MCF 10A (cell line): ENCODE measurements around the gene TMEM204. TPM values are rescaled to one million over a fixed set of nuclear protein-coding genes. Genes with fewer than 3 reads are reported as not detected.

ENCODE experiments used
- BruUV-seq: library from RNA; stranded (reverse); fragments of 400-500 nt; replicated peaks from 2 replicates; lab custom pipeline; 2021; lab: Mats Ljungman, UMichigan
- CTCF ChIA-PET: fragments of 300-600 bp; sonication (Branson Sonifier 250); formaldehyde crosslinking; extraction: SDS; loops from one replicate; lab custom pipeline; 2021; ENCODE audit warnings: antibody characterized with exemption, inconsistent platforms; lab: Yijun Ruan, JAX
- POLR2A ChIA-PET: fragments of 300-600, 350-650 bp; sonication (Branson Sonifier 250); formaldehyde crosslinking; extraction: SDS; loops from one replicate; lab custom pipeline; 2020; ENCODE audit warnings: antibody characterized with exemption, inconsistent platforms; lab: Yijun Ruan, JAX
- DNase-seq: peaks from one replicate; pipeline ENCODE4 v3.0.0-alpha.2; 2018; ENCODE audit not compliant: unreplicated experiment
- H3K27ac Mint-ChIP-seq: one replicate; pipeline ENCODE4 v1.8.0; 2022; ENCODE audit warnings: mild to moderate bottlenecking, low read depth, mixed read lengths; ENCODE audit not compliant: unreplicated experiment
- H3K27me3 Mint-ChIP-seq: one replicate; pipeline ENCODE4 v1.8.0; 2022; ENCODE audit warnings: mixed read lengths; ENCODE audit not compliant: insufficient read depth, unreplicated experiment
- H3K36me3 Mint-ChIP-seq: one replicate; pipeline ENCODE4 v1.8.0; 2022; ENCODE audit warnings: mild to moderate bottlenecking, moderate library complexity, mixed read lengths; ENCODE audit not compliant: insufficient read depth, unreplicated experiment
- H3K4me1 Mint-ChIP-seq: one replicate; pipeline ENCODE4 v1.8.0; 2022; ENCODE audit warnings: mixed read lengths; ENCODE audit not compliant: insufficient read depth, unreplicated experiment
- H3K4me3 Mint-ChIP-seq: one replicate; pipeline ENCODE4 v1.8.0; 2022; ENCODE audit warnings: mild to moderate bottlenecking, moderate library complexity, mixed read lengths; ENCODE audit not compliant: unreplicated experiment
- H3K9me3 Mint-ChIP-seq: one replicate; pipeline ENCODE4 v1.8.0; 2022; ENCODE audit warnings: mixed read lengths; ENCODE audit not compliant: unreplicated experiment
- intact Hi-C: fragments of 100-400 bp; cut with micrococcal nuclease; formaldehyde crosslinking; loops from 2 replicates; pipeline ENCODE4 v1.14.1; 2022
- total RNA-seq: library from RNA; stranded (reverse); gene quantifications from 2 replicates; pipeline ENCODE4 v1.2.3, GENCODE V29; 2022
- TF ChIP-seq, protein P1 (sequence below): fragments of 200-600 bp; IDR thresholded peaks from one replicate; pipeline ENCODE4 v1.8.0; 2022; ENCODE audit warnings: antibody characterized with exemption, mild to moderate bottlenecking; ENCODE audit not compliant: unreplicated experiment

The TMEM204 gene
- total RNA-seq, 1 experiment from 2014 or later, result not detected

DNA sequence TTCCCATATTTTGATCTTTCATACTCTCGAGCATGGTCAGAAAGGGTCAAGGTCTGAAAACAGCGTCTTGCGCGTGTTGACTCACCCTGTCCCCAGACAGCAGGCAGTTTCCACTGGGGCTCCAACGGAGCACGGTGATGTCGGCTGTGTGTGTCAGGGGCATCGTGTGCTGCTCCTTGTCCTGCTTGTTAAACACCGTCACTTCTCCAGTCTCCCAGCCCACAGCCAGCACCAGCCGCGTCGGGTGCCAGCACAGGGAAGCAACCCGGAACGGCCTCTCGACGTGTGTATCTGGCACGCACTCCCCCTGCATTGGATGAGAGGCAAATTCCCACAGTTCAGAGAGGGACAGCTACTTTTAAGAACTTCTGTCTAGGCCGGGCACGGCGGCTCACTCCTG, 68.8 kb downstream of the TMEM204 start:
- intact Hi-C loops, result no loop called here
- no TSS peak for BruUV-seq
- Mint-ChIP-seq H3K4me3 (no peak overlapping the region), H3K27me3 (no peaks in the 10 kb centered on the region), H3K9me3 (no peaks in the 10 kb centered on the region), H3K4me1 (no peaks in the 10 kb centered on the region), H3K36me3 (peaks cover 33% of the 10 kb centered on the region), H3K27ac (no peak overlapping the region)
- DNase-seq, result no peak
- TF ChIP-seq, protein P1, sequence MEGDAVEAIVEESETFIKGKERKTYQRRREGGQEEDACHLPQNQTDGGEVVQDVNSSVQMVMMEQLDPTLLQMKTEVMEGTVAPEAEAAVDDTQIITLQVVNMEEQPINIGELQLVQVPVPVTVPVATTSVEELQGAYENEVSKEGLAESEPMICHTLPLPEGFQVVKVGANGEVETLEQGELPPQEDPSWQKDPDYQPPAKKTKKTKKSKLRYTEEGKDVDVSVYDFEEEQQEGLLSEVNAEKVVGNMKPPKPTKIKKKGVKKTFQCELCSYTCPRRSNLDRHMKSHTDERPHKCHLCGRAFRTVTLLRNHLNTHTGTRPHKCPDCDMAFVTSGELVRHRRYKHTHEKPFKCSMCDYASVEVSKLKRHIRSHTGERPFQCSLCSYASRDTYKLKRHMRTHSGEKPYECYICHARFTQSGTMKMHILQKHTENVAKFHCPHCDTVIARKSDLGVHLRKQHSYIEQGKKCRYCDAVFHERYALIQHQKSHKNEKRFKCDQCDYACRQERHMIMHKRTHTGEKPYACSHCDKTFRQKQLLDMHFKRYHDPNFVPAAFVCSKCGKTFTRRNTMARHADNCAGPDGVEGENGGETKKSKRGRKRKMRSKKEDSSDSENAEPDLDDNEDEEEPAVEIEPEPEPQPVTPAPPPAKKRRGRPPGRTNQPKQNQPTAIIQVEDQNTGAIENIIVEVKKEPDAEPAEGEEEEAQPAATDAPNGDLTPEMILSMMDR, result no peak
- ChIA-PET CTCF (interaction anchor here (0.6 kb wide), 1 partner anchor 139 kb away, joined by 3 read pairs; no protein-coding TSS in a partner anchor), POLR2A (interaction anchor here (0.6 to 1.4 kb wide), 2 partner anchors 8 kb away, joined by 3 to 5 read pairs; no protein-coding TSS in a partner anchor)

Other genes with a start within 250 kb of the TMEM204 start
- gene UBE2I, start 224.0 kb upstream of the TMEM204 start, total RNA-seq, result 163 and 172 TPM in 2 replicates
- 0.49 and 0.75 TPM in 2 replicates for gene BAIAP3, start 200.0 kb upstream of the TMEM204 start, total RNA-seq
- gene TSR3, start 181.8 kb upstream of the TMEM204 start, total RNA-seq, result 49.6 and 58.2 TPM in 2 replicates
- gene GNPTG, start 181.7 kb upstream of the TMEM204 start, total RNA-seq, result 37.6 and 41.6 TPM in 2 replicates
- gene UNKL, start 119.0 kb upstream of the TMEM204 start, total RNA-seq, result 12.3 and 13.4 TPM in 2 replicates
- 19.1 and 21.4 TPM in 2 replicates for gene UQCC4, start 112.9 kb upstream of the TMEM204 start, total RNA-seq
- gene PERCC1, start 102.6 kb upstream of the TMEM204 start, total RNA-seq, result not detected in 2 replicates
- 0.28 and 1.2 TPM in 2 replicates for gene CCDC154, start 89.1 kb upstream of the TMEM204 start, total RNA-seq
- 60.0 and 69.5 TPM in 2 replicates for gene CLCN7, start 58.6 kb upstream of the TMEM204 start, total RNA-seq
- not detected in 2 replicates for gene PTX4, start 44.7 kb upstream of the TMEM204 start, total RNA-seq
- 27.7 and 31.3 TPM in 2 replicates for gene TELO2, start 40.3 kb upstream of the TMEM204 start, total RNA-seq
- gene IFT140, start 78.4 kb downstream of the TMEM204 start, total RNA-seq, result 18.6 and 19.7 TPM in 2 replicates
- gene CRAMP1, start 78.7 kb downstream of the TMEM204 start, total RNA-seq, result 21.8 and 26.3 TPM in 2 replicates
- 111 and 131 TPM in 2 replicates for gene JPT2, start 144.6 kb downstream of the TMEM204 start, total RNA-seq
- 77.4 and 86.6 TPM in 2 replicates for gene MAPK8IP3, start 172.5 kb downstream of the TMEM204 start, total RNA-seq
- 44.0 and 44.8 TPM in 2 replicates for gene NME3, start 237.9 kb downstream of the TMEM204 start, total RNA-seq
- gene EME2, start 239.1 kb downstream of the TMEM204 start, total RNA-seq, result 20.6 TPM in 2 replicates
- 82.2 and 102 TPM in 2 replicates for gene MRPS34, start 239.5 kb downstream of the TMEM204 start, total RNA-seq
- gene SPSB3, start 248.9 kb downstream of the TMEM204 start, total RNA-seq, result 21.6 and 22.2 TPM in 2 replicates
- gene NUBP2, start 249.3 kb downstream of the TMEM204 start, total RNA-seq, result 71.3 and 73.9 TPM in 2 replicates